HG03064 (cell line): ENCODE measurements around the gene POLK.
"Not testable (repeated sequence)": the region's sequence is repeated elsewhere in the genome, so short reads cannot be mapped to it uniquely, and the experiment has no call there.

Experiments
- ATAC-seq: cut with Tn5 transposase; IDR thresholded peaks from one replicate; pipeline ENCODE4 v1.9.1; 2021; ENCODE audit warnings: low read depth; ENCODE audit not compliant: unreplicated experiment

Gene POLK

GRCh38 chr5:75545131-75545530, 33.4 kb downstream of the POLK start:
- ATAC-seq = no peak

DNA sequence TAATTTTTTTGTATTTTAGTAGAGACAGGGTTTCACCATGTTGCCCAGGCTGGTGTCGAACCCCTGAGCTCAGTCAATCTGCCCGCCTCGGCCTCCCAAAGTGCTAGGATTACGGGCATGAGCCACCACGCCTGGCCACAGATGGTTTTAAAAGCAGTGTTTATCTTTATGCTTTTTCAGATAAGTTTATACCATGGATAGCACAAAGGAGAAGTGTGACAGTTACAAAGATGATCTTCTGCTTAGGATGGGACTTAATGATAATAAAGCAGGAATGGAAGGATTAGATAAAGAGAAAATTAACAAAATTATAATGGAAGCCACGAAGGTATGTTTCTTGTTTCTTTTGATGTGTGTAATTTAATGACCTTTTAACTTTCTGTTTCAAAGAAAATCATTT, 35.1 kb downstream of the POLK start:
- no peak for ATAC-seq

DNA sequence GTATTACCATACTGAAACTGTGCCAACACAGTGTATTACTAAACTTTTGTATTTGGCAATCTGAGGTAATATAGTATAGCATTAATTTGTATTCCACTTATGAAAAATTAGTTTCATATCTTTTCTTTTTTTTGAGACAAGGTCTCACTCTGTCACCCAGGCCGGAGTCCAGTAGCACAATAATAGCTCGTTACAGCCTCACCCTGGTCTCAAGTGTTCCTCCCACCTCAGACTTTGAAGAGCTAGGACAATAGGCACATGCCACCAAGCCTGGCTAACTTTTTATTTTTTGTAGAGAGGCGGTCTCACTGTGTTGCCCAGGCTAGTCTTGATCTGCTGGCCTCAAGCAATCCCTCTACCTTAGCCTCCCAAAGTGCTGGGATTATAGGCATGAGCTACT, 36.1 kb downstream of the POLK start:
- ATAC-seq = no peak

DNA sequence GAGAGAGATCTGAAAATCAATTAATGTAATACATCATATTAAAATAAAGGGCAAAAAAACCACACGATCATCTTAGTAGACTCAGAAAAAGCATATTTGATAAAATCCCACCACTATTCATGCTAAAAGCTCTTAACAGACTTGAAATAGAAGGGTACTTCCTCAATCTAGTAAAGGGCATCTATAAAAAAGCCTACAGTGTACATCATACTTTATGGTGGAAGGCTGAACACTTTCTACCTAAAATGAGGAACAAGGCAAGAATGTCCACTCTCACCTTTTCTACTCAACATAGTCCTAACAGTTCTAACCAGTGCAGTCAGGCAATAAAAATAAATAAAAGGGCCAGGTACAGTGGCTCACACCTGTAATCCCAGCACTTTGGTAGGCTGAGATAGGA, 38.9 kb downstream of the POLK start:
- no peak for ATAC-seq

DNA sequence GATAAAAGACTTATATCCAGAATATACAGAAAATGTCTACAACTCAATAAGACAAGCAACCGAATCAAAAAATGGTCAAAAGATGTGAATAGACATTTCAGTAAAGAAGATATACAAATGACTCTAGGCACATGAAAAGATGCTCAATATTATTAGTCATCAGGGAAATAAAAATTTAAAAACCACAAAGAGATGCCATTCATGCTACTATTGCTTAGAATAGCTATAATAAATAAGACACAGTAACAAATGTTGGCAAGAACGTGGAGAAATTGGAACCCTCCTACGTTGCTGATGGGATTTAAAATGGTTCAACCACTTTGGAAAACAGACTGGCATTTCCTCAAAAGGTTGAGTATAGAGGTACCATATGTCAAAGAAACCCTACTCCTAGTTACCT, 39.8 kb downstream of the POLK start:
- no peak for ATAC-seq

DNA sequence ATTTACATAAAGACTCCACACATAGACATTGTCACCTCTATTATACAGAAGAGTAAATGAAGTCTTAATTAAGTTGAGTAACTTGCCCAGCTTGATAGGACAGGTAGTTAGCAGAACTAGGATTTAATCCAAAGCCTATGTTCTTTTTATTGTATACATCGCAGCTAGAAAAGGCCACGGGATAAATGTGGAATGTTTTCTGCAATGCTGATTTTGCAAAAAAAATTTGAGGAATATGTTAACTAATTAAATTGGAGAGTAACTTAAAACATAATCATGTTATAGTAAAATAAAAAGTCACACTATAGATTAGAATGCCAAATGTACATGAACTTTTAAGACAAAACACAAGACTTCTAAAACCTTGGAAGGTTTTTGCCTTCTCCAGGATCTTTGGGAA, 41.1 kb downstream of the POLK start:
- no peak for ATAC-seq

DNA sequence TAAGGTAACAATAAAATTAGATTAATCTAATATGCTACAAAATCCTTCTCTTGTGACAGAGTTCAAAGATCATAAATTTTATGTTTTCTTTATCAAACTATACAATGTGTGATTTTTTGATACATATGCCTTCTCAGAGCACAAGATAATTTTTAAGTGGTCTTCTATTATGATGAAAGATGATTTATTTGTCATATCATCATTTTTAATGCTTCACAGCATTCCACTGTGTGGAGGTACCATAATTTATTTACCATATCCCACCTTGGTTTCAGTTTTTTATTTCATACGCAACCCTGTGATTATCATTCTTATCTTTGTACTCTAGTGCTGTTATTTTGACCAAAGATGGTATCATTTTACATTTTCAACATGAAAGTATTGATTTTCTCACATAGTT, 41.7 kb downstream of the POLK start:
- ATAC-seq = no peak

GRCh38 chr5:75558221-75558620, 46.5 kb downstream of the POLK start:
- no peak for ATAC-seq

- no peak for ATAC-seq
Measured at GRCh38 chr5:75558981-75559632, 47.4 kb downstream of the POLK start.

GRCh38 chr5:75560655-75561054, 49.0 kb downstream of the POLK start:
- ATAC-seq = not testable (repeated sequence)

GRCh38 chr5:75565991-75566709, 54.5 kb downstream of the POLK start:
- ATAC-seq = not testable (repeated sequence)

- peak; percentile 86 for ATAC-seq
Measured at GRCh38 chr5:75566710-75567309, 55.1 kb downstream of the POLK start.

GRCh38 chr5:75567710-75568109, 56.0 kb downstream of the POLK start:
- ATAC-seq = peak; percentile 46

DNA sequence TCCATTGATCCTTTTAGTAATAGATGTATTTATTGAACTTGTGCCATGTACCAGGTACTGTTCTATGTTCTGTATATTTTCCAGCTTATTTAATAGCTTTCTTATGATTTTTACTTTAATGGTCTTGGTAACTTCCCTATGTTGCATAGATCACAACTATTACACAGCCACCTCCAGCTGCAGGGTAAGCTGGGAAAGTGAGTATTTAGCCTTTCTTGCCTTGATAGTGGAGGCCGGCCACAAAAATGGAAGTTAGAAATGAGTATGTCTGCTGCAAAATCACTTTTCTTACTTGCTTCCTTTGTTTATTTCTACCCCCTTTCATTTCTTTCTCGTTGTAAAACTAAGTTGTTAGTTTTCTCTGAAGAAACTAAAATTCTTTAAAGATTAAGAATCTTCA, 56.5 kb downstream of the POLK start:
- peak; percentile 27 for ATAC-seq

GRCh38 chr5:75571547-75571946, 59.9 kb downstream of the POLK start:
- no peak for ATAC-seq

- peak; percentile 12 for ATAC-seq
Measured at GRCh38 chr5:75574791-75575190, 63.1 kb downstream of the POLK start.

GRCh38 chr5:75578280-75578679, 66.6 kb downstream of the POLK start:
- not testable (repeated sequence) for ATAC-seq

DNA sequence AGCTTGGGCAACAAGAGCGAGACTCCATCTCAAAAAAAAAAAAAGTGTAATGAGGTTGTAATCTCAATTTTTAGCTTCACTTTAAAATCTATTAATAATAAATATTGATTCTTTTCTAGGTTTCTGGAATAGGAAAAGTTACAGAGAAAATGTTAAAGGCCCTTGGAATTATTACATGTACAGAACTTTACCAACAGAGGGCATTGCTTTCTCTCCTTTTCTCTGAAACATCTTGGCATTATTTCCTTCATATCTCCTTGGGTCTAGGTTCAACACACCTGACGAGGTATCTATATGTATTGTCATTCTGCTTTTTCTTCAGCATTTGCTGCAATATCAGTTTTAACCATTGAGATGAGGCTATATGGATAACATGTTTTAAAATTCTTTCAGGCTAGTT, 73.0 kb downstream of the POLK start:
- ATAC-seq = no peak

DNA sequence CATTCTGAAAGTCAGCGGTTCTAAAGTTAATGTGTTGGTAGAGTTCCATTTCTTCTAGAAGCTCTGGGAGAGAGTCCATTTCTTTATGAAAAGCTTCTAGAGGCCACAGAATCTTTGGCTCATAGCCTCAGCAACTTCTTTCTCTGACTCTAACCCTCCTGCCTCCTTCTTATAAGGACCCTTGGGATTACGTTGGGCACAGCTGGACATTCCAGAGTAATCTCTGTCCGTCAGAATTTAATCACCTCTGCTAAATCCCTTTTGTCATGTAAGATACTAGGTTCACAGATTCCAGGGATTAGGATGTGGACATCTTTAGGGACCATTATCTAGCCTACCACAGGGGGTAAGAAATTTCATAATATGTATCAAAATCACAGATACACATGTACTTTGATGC, 77.0 kb downstream of the POLK start:
- no peak for ATAC-seq

DNA sequence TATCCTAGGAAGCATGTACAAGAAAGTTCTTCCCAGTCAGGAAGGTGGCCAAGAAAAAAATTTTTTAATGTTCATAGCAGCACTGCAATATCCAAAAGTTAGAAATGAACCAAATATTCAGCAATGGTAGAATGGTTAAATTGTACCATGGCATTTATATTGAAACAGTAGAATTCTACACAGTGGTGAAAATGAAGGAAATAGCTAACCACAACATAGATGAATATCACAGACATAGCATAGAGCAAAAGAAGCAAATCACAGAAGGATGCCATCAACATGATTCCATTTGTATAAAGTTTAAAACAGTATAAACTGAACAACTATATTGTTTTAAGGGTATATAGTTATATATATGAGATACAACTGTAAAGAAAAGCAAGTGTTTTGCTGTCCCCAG, 88.8 kb downstream of the POLK start:
- no peak for ATAC-seq

- ATAC-seq = no peak
Measured at GRCh38 chr5:75601567-75601966, 89.9 kb downstream of the POLK start.

GRCh38 chr5:75601996-75602395, 90.3 kb downstream of the POLK start:
- no peak for ATAC-seq
